ENCODE results near the gene RHOF. TPM values are rescaled to one million over a fixed set of nuclear protein-coding genes. Genes with fewer than 3 reads are reported as not detected.

Gene RHOF
- total and polyA plus RNA-seq, 2 of the 13 experiments (the other 11 are each of a cell fraction or from before 2014, with no cell fraction given) = 14.6 to 32.2 TPM

- TF ChIP-seq ZNF263 (CRISPR knock-in tag; IDR thresholded peaks at IDR 0.05) (peak; percentile 57; the same call in 1 of the 2 replicates), ZNF724P (CRISPR knock-in tag; IDR thresholded peaks at IDR 0.05; ENCODE audit: borderline replicate concordance) (0 out of 2 replicates have a peak, but pooled peaks have one; percentile 49), SAP130 (CRISPR knock-in tag; IDR thresholded peaks at IDR 0.05; ENCODE audit: low read depth) (peak; percentile 82), ZNF20 (CRISPR knock-in tag; IDR thresholded peaks at IDR 0.05) (no peak), FOSL2 (CRISPR knock-in tag; IDR thresholded peaks at IDR 0.05) (peak; percentile 29; the same call in 1 of the 2 replicates), ARNT2 (CRISPR knock-in tag; IDR thresholded peaks at IDR 0.05; ENCODE audit: low read depth) (0 out of 2 replicates have a peak, but pooled peaks have one; percentile 23), ZNF792 (CRISPR knock-in tag; IDR thresholded peaks at IDR 0.05) (0 out of 2 replicates have a peak, but pooled peaks have one; percentile 38), TOPORS (CRISPR knock-in tag; IDR thresholded peaks at IDR 0.05) (no peak), MXD4 (CRISPR knock-in tag; IDR thresholded peaks at IDR 0.05) (no peak; the same call in 1 of the 2 replicates), ZBTB4 (CRISPR knock-in tag; IDR thresholded peaks at IDR 0.05; ENCODE audit: borderline replicate concordance) (0 out of 2 replicates have a peak, but pooled peaks have one; percentile 4), ZNF431 (CRISPR knock-in tag; IDR thresholded peaks at IDR 0.05; ENCODE audit: borderline replicate concordance, low read depth) (peak; percentile 46; the same call in 1 of the 2 replicates), GLI4 (CRISPR knock-in tag; IDR thresholded peaks at IDR 0.05; ENCODE audit: borderline replicate concordance) (no peak), ZZZ3 (CRISPR knock-in tag; IDR thresholded peaks at IDR 0.05; ENCODE audit: borderline replicate concordance) (no peak), ZNF605 (CRISPR knock-in tag; IDR thresholded peaks at IDR 0.05) (no peak), ZNF670 (CRISPR knock-in tag; IDR thresholded peaks at IDR 0.05; ENCODE audit: borderline replicate concordance) (no peak), PRDM15 (CRISPR knock-in tag; IDR thresholded peaks at IDR 0.05) (no peak), ZNF260 (CRISPR knock-in tag; IDR thresholded peaks at IDR 0.05; ENCODE audit: borderline replicate concordance, low read depth) (no peak), TOE1 (CRISPR knock-in tag; IDR thresholded peaks at IDR 0.05) (no peak), ZNF251 (CRISPR knock-in tag; IDR thresholded peaks at IDR 0.05) (no peak), KLF15 (CRISPR knock-in tag; IDR thresholded peaks at IDR 0.05; ENCODE audit: borderline replicate concordance) (no peak), ASH2L (IDR thresholded peaks at IDR 0.05; ENCODE audit: insufficient read length, low read depth, low read length) (peak; percentile 8), NCOA1 (CRISPR knock-in tag; IDR thresholded peaks at IDR 0.05) (no peak), SP5 (CRISPR knock-in tag; IDR thresholded peaks at IDR 0.05; ENCODE audit: borderline replicate concordance, low read depth) (0 out of 2 replicates have a peak, but pooled peaks have one; percentile 52), ZNF446 (CRISPR knock-in tag; IDR thresholded peaks at IDR 0.05) (no peak)
Observed at GRCh38 chr12:121797937-121798786, 4.7 kb upstream of the RHOF start (continued).

Measured in HepG2 (cell line).